Skeletal muscle tissue (tissue), 4 donors: ENCODE results near the gene RENBP. TPM values are rescaled to one million over a fixed set of nuclear protein-coding genes. Genes with fewer than 3 reads are reported as not detected.
A peak's percentile ranks its signal among the peaks of the same experiment; 100 is the strongest.

Experiments
- H3K27ac ChIP-seq: one replicate; pipeline ENCODE4 v1.7.0; 2013; ENCODE audit warnings: mild to moderate bottlenecking, low read depth, low read length, inconsistent platforms
- H3K27me3 ChIP-seq, 3 donors: one replicate each; pipeline ENCODE4 v1.7.0; 2013; ENCODE audit warnings: low read length in 3 of 3; ENCODE audit not compliant: control insufficient read depth in 3 of 3, insufficient read depth in 3 of 3
- H3K36me3 ChIP-seq, 3 donors: one replicate each; pipeline ENCODE4 v1.7.0; 2013; ENCODE audit warnings: low read length in 3 of 3; ENCODE audit not compliant: control insufficient read depth in 3 of 3, insufficient read depth in 3 of 3
- H3K4me1 ChIP-seq, 3 donors: one replicate each; pipeline ENCODE4 v1.7.0; 2013; ENCODE audit warnings: low read length in 3 of 3, mild to moderate bottlenecking in 3 of 3; ENCODE audit not compliant: control insufficient read depth in 3 of 3, insufficient read depth in 3 of 3
- H3K4me3 ChIP-seq, 3 donors: one replicate each; pipeline ENCODE4 v1.7.0; 2013; ENCODE audit warnings: low read length in 3 of 3
- H3K9ac ChIP-seq, 3 donors: one replicate each; pipeline ENCODE4 v1.7.0; 2013; ENCODE audit warnings: low read length in 3 of 3, mild to moderate bottlenecking in 3 of 3, moderate library complexity in 2 of 3, low read depth in 1 of 3
- H3K9me3 ChIP-seq, 3 donors: one replicate each; pipeline ENCODE4 v1.7.0; 2013; ENCODE audit warnings: low read length in 3 of 3; ENCODE audit not compliant: control insufficient read depth in 3 of 3
- total RNA-seq: library from RNA; depleted of rRNA; stranded (reverse); fragments of >200 nt; gene quantifications from one replicate; pipeline ENCODE4 v1.2.3, GENCODE V29; 2014
- donor health status: Osteomylitis.

RENBP gene
- total RNA-seq, 1 donor from 2014 or later: 5.7 TPM

GRCh38 chrX:153909024-153909979 is 35.1 kb downstream of the RENBP start:
- Histone ChIP-seq H3K36me3 (no peaks in the 10 kb centered on the region), H3K4me1 (peaks cover 0 to under 1% (median 0%) of the 10 kb centered on the region in 3 donors), H3K9ac (no peak overlapping the region), H3K9me3 (no peaks in the 10 kb centered on the region), H3K27ac (no peak overlapping the region), H3K27me3 (peaks cover 0 to 10% (median 5%) of the 10 kb centered on the region in 3 donors), H3K4me3 (no peak overlapping the region)

GRCh38 chrX:153908219-153908860 is 36.1 kb downstream of the RENBP start:
- Histone ChIP-seq H3K4me3 (no peak overlapping the region), H3K36me3 (no peaks in the 10 kb centered on the region), H3K27me3 (peaks cover 0 to 10% (median 5%) of the 10 kb centered on the region in 3 donors), H3K4me1 (peaks cover 0 to 7% (median 1%) of the 10 kb centered on the region in 3 donors), H3K27ac (no peak overlapping the region), H3K9me3 (no peaks in the 10 kb centered on the region), H3K9ac (no peak overlapping the region)

- Histone ChIP-seq H3K27ac (no peak overlapping the region), H3K4me1 (peaks cover 0 to 14% (median 8%) of the 10 kb centered on the region in 3 donors), H3K36me3 (no peaks in the 10 kb centered on the region), H3K27me3 (peaks cover 0 to 11% (median 10%) of the 10 kb centered on the region in 3 donors), H3K9me3 (no peaks in the 10 kb centered on the region), H3K9ac (no peak overlapping the region), H3K4me3 (no peak overlapping the region)
Observed at GRCh38 chrX:153907456-153907855, 37.0 kb downstream of the RENBP start.

- no peak overlapping the region for H3K4me3 ChIP-seq
- no peaks in the 10 kb centered on the region for H3K36me3 ChIP-seq
- peaks cover 5 to 19% (median 10%) of the 10 kb centered on the region in 3 donors for H3K4me1 ChIP-seq
- H3K9me3 ChIP-seq: no peaks in the 10 kb centered on the region
- no peak overlapping the region for H3K27ac ChIP-seq
- H3K9ac ChIP-seq: no peak overlapping the region
- H3K27me3 ChIP-seq: peaks cover 0 to 10% (median 9%) of the 10 kb centered on the region in 3 donors
Observed at GRCh38 chrX:153906126-153906917, 38.1 kb downstream of the RENBP start.

GRCh38 chrX:153905481-153906095 is 38.9 kb downstream of the RENBP start:
- H3K36me3 ChIP-seq: no peaks in the 10 kb centered on the region
- peak overlapping the region in 1 of 3 donors; percentile 22 for H3K4me3 ChIP-seq
- H3K9ac ChIP-seq: no peak overlapping the region
- H3K27ac ChIP-seq: no peak overlapping the region
- H3K27me3 ChIP-seq: peaks cover 0 to 10% (median 6%) of the 10 kb centered on the region in 3 donors
- peaks cover 7 to 21% (median 10%) of the 10 kb centered on the region in 3 donors for H3K4me1 ChIP-seq
- no peaks in the 10 kb centered on the region for H3K9me3 ChIP-seq

GRCh38 chrX:153903991-153904957 is 40.2 kb downstream of the RENBP start, which contains the start of gene AVPR2:
Gene AVPR2 (plus strand): TSS chrX:153904673. CDS start chrX:153905146, 473 bp downstream.
- Histone ChIP-seq H3K9me3 (no peaks in the 10 kb centered on the region), H3K36me3 (no peaks in the 10 kb centered on the region), H3K27me3 (peaks cover 0 to 10% (median 6%) of the 10 kb centered on the region in 3 donors), H3K4me3 (peak within 1 kb of the TSS in 1 of 3 donors; percentile 49), H3K27ac (peak within 1 kb of the TSS; percentile 12), H3K4me1 (peaks cover 7 to 21% (median 10%) of the 10 kb centered on the region in 3 donors), H3K9ac (peak within 1 kb of the TSS in 1 of 3 donors; percentile 33)

- Histone ChIP-seq H3K4me3 (no peak overlapping the region), H3K27me3 (peaks cover 0 to 10% (median 6%) of the 10 kb centered on the region in 3 donors), H3K36me3 (no peaks in the 10 kb centered on the region), H3K9ac (peak overlapping the region in 1 of 3 donors; percentile 33), H3K9me3 (no peaks in the 10 kb centered on the region), H3K27ac (peak overlapping the region; percentile 12), H3K4me1 (peaks cover 7 to 21% (median 10%) of the 10 kb centered on the region in 3 donors)
Observed at GRCh38 chrX:153903238-153903980, 41.0 kb downstream of the RENBP start.

GRCh38 chrX:153902385-153902784 is 42.1 kb downstream of the RENBP start:
- no peak overlapping the region for H3K9ac ChIP-seq
- peaks cover 7 to 21% (median 10%) of the 10 kb centered on the region in 3 donors for H3K4me1 ChIP-seq
- no peaks in the 10 kb centered on the region for H3K36me3 ChIP-seq
- no peaks in the 10 kb centered on the region for H3K9me3 ChIP-seq
- no peak overlapping the region for H3K27ac ChIP-seq
- peaks cover 0 to 12% (median 10%) of the 10 kb centered on the region in 3 donors for H3K27me3 ChIP-seq
- H3K4me3 ChIP-seq: no peak overlapping the region
